Heart right ventricle (tissue), 16 donors: ENCODE measurements around the gene KIAA1328. TPM values are rescaled to one million over a fixed set of nuclear protein-coding genes. Genes with fewer than 3 reads are reported as not detected.

Experiments used
- ATAC-seq, 8 donors: fragments of 200-7000 bp; cut with Tn5 transposase; one replicate each; pipeline ENCODE4 v1.9.1; 2020; ENCODE audit warnings: mild to moderate bottlenecking in 8 of 8, moderate library complexity in 8 of 8, moderate number of reproducible peaks in 1 of 8
- DNase-seq, 2 donors: peaks; one replicate each; pipeline ENCODE4 v3.0.0-alpha.2; 2020
- H3K27ac ChIP-seq, 10 donors: fragments of 200-600 bp; sonication (generic) in 2 of 10; one replicate each; pipeline versions ENCODE4 v1.5.0 to v1.8.0; 2020 to 2022; ENCODE audit warnings: mild to moderate bottlenecking in 3 of 10
- H3K27me3 ChIP-seq, 7 donors: fragments of 200-600 bp; one replicate each; pipeline ENCODE4 v1.8.0; 2021 to 2022; ENCODE audit warnings: mild to moderate bottlenecking in 2 of 7
- H3K36me3 ChIP-seq, 9 donors: fragments of 200-600 bp; sonication (generic) in 1 of 9; one replicate each; pipeline versions ENCODE4 v1.5.0 to v1.8.0; 2020 to 2022; ENCODE audit warnings: mild to moderate bottlenecking in 2 of 9
- H3K4me1 ChIP-seq, 9 donors: fragments of 200-600 bp; sonication (generic) in 1 of 9; one replicate each; pipeline versions ENCODE4 v1.5.0 to v1.8.0; 2020 to 2022; ENCODE audit warnings: mild to moderate bottlenecking in 4 of 9
- H3K4me3 ChIP-seq, 10 donors: fragments of 200-600 bp; sonication (generic) in 2 of 10; one replicate each; pipeline versions ENCODE4 v1.5.0 to v1.8.0; 2020 to 2022; ENCODE audit warnings: mild to moderate bottlenecking in 7 of 10, moderate library complexity in 2 of 10
- H3K9me3 ChIP-seq, 11 donors: fragments of 200-600 bp in 10 of 11; sonication (generic) in 2 of 11; one replicate each; pipeline versions ENCODE4 v1.5.0 to v1.8.0; 2013 to 2022; ENCODE audit warnings: mild to moderate bottlenecking in 2 of 11, control low read depth in 1 of 11, moderate library complexity in 1 of 11
- CTCF ChIP-seq, 9 donors: fragments of 200-600 bp; sonication (generic) in 2 of 9; IDR thresholded peaks; one replicate each; pipeline versions ENCODE4 v1.5.0 to v1.8.0; 2021 to 2022; ENCODE audit warnings: antibody characterized with exemption in 9 of 9, mild to moderate bottlenecking in 5 of 9, moderate library complexity in 1 of 9
- WGBS, 2 donors: extraction: QIAGEN DNeasy Blood & Tissue Kit; methylation state at CpG; one replicate each; pipeline ENCODE4 v1.1.7; 2013; ENCODE audit warnings: inconsistent platforms in 1 of 2; 5-methylcytosine and 5-hydroxymethylcytosine counted together
- intact Hi-C, 10 donors: fragments of 100-400 bp; cut with DNase I; formaldehyde crosslinking; loops; one replicate each; pipeline versions ENCODE4 v1.11.1 to v1.14.2; 2022
- polyA plus RNA-seq, 2 donors: library from polyadenylated mRNA; stranded (reverse); fragments of 200-250 nt; gene quantifications; one replicate each; pipeline ENCODE4 v1.2.3, GENCODE V29; 2013
- total RNA-seq, 10 donors: library from RNA; stranded (reverse); fragmentation: NEBNext Ultra II Directional in 3 of 10; extraction: Animal tissue kit (Norgen Biotek cat#: 25700) in 3 of 10; gene quantifications; one replicate each; pipeline versions ENCODE4 v1.2.1 to v1.2.4, GENCODE V29; 2021 to 2023
- donor health status: Arrhythmogenic right ventricular cardiomyopathy.
- donor health status: ischemic (EF 13 %, LVEDD 7.1; RV severe dilation, severe dysfunction).
- donor health status: healthy with polysubstance abuse.
- donor health status: DM: no; HTN: yes; CAD: no.
- donor health status: DM: no; HTN: no; CAD: no.
- donor health status: ischemic (EF 25% LVEDD 6.9; RV normal size, moderate dysfunction).
- donor health status: ischemic (EF 25% LVEDD 5.7; RV mildly dilated, moderate dysfunction).
- donor health status: healthy.
- donor health status: DM: yes; HTN: yes; CAD: no.
- donor health status: Ischemic cardiomyopathy.
- donor health status: ischemic (EF 35%, LVEDD 5.7; RV mildly dilated, moderate dysfunction).
- donor health status: nonischemic (EF 11% LVEDD 7.7; RV severe dilation, severe dysfunction).
- donor health status: DM: yes; HTN: yes; CAD: no.
- donor health status: PGD.
- donor health status: ischemic (EF 29% LVEDD 5.4; RV normal size, mild dysfunction).
- donor health status: nonischemic (EF 23%, LVEDD 6.1; RV moderate dilation, normal function).

Gene KIAA1328
- total and polyA plus RNA-seq, 12 donors = 1.9 to 6.3 (median 5.1) TPM

DNA sequence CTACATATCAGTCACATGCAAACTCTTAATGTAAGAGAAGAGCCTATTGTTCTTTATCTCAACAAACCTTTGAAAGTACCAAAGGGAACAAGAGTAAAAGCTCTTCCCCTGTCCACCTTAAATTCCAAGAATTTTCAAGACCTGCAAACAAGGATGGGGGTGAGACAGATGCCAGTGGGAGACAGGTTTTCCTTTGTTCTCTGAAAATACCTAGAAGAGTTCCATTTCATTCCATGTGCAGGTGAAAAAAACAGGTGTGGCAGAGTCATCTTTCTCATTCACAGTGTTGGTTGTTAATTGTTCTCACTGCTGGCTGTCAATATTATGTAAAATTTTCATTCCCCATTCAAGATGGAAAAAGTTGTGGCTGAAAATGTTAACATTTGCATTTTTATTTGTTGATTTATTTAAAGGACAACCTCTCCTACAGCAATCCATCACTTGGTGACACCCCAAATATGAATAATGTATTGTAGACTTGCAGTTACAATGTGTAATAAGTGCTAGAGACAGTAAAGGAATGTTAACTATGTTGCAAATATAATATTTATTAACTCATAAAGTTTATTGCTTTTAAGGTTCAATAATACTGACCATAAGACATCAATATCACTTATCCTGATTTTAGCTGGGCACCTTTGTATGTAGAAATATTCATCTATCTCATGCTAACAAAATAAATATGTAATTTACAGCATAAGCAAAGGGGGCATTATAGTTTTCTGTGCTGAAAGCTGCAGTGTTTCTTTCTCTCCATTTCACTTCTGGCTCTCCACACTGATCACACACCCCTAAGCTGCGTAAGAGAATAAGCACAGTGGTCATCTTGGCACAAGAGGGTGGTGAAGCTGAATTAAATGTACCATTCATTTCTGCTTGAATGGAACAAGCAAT is 347.0 kb downstream of the KIAA1328 start:
- Histone ChIP-seq H3K36me3 (peaks cover 0 to 18% (median 0%) of the 10 kb centered on the region in 9 donors), H3K4me3 (no peak overlapping the region), H3K4me1 (no peaks in the 10 kb centered on the region), H3K27me3 (no peaks in the 10 kb centered on the region), H3K27ac (no peak overlapping the region), H3K9me3 (no peaks in the 10 kb centered on the region)
- 100% methylated on average over 1 of the region's 1 CpG for WGBS, 2 donors
- intact Hi-C loops = no loop called here
- DNase-seq = no peak
- ATAC-seq = no peak
- TF ChIP-seq CTCF (IDR thresholded peaks at IDR 0.05) = no peak

DNA sequence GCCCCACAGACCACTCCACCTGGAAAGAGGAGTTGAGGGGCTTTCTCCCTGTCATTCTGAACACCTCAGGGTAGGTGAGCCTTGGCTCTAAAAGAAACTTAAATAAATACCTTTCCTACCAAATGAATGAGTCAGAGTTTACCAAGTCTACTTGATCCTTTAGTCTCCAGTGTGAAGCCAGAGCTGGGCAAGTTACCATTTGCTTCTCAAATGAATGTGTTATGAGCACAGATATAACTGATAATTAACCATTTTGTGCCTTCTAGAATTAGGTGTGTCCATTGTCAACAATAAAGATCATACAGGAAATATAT is 347.7 kb downstream of the KIAA1328 start:
- no peak for DNase-seq
- ATAC-seq = no peak

GRCh38 chr18:37179384-37179783 is 350.5 kb downstream of the KIAA1328 start:
- no peak overlapping the region for H3K27ac ChIP-seq
- ATAC-seq (no peak), DNase-seq (no peak)
- peaks cover 0 to 11% (median 0%) of the 10 kb centered on the region in 9 donors for H3K4me1 ChIP-seq
- H3K4me3 ChIP-seq = no peak overlapping the region
- no peaks in the 10 kb centered on the region for H3K9me3 ChIP-seq
- H3K36me3 ChIP-seq = peaks cover 0 to 6% (median 0%) of the 10 kb centered on the region in 9 donors
- TF ChIP-seq CTCF (IDR thresholded peaks at IDR 0.05) = no peak
- no peaks in the 10 kb centered on the region for H3K27me3 ChIP-seq
- intact Hi-C loops = no loop called here

More for the DNA sequence above, 347.7 kb downstream of the KIAA1328 start:
- TF ChIP-seq CTCF (IDR thresholded peaks at IDR 0.05) = no peak
- peaks cover 0 to 18% (median 0%) of the 10 kb centered on the region in 9 donors for H3K36me3 ChIP-seq
- no peaks in the 10 kb centered on the region for H3K9me3 ChIP-seq
- no peak overlapping the region for H3K4me3 ChIP-seq
- H3K4me1 ChIP-seq = no peaks in the 10 kb centered on the region
- intact Hi-C loops = no loop called here
- H3K27ac ChIP-seq = no peak overlapping the region
- H3K27me3 ChIP-seq = no peaks in the 10 kb centered on the region

- Histone ChIP-seq H3K27me3 (no peaks in the 10 kb centered on the region), H3K36me3 (no peaks in the 10 kb centered on the region), H3K27ac (no peak overlapping the region), H3K4me1 (peaks cover 0 to 11% (median 0%) of the 10 kb centered on the region in 9 donors), H3K4me3 (no peak overlapping the region), H3K9me3 (no peaks in the 10 kb centered on the region)
- TF ChIP-seq CTCF (IDR thresholded peaks at IDR 0.05) = no peak
- intact Hi-C loops = no loop called here
- no peak for DNase-seq
- 88 to 92% methylated on average over 5 of the region's 5 CpGs for WGBS, 2 donors
- no peak for ATAC-seq
Observed at GRCh38 chr18:37180086-37180485, 351.2 kb downstream of the KIAA1328 start.
